Right ventricle myocardium superior (tissue), 1 donor: ENCODE data around the gene ARHGDIA. TPM values are rescaled to one million over a fixed set of nuclear protein-coding genes. Genes with fewer than 3 reads are reported as not detected.

Source experiments
- ATAC-seq: fragments of 200-7000 bp; cut with Tn5 transposase; one replicate; pipeline ENCODE4 v1.9.1; 2020; ENCODE audit warnings: mild to moderate bottlenecking; ENCODE audit not compliant: poor library complexity
- DNase-seq: peaks from one replicate; pipeline ENCODE4 v3.0.0-alpha.2; 2020
- intact Hi-C: fragments of 100-400 bp; cut with DNase I; formaldehyde crosslinking; loops from one replicate; pipeline ENCODE4 v1.11.2; 2022
- total RNA-seq: library from RNA; stranded (reverse); fragmentation: NEBNext Ultra II Directional; extraction: Animal tissue kit (Norgen Biotek cat#: 25700); gene quantifications from one replicate; pipeline ENCODE4 v1.2.1, GENCODE V29; 2021
- donor health status: DM: no; HTN: yes; CAD: no; lungs with severe emphysema.

The ARHGDIA gene
- total RNA-seq, 1 donor from 2014 or later: 113 TPM

GRCh38 chr17:81907219-81908145, 36.3 kb upstream of the ARHGDIA start:
- intact Hi-C loops: no loop called here
- DNase-seq: no peak
- no peak for ATAC-seq

GRCh38 chr17:81906476-81907218, 35.5 kb upstream of the ARHGDIA start:
- ATAC-seq: no peak
- intact Hi-C loops: no loop called here
- no peak for DNase-seq

- no peak for DNase-seq
- intact Hi-C loops: no loop called here
- ATAC-seq: no peak
Observed at GRCh38 chr17:81905993-81906392, 34.9 kb upstream of the ARHGDIA start.

- no peak for DNase-seq
- intact Hi-C loops: no loop called here
- ATAC-seq: no peak
Observed at GRCh38 chr17:81905424-81905875, 34.3 kb upstream of the ARHGDIA start.

- DNase-seq: no peak
- no peak for ATAC-seq
- intact Hi-C loops: no loop called here
Observed at GRCh38 chr17:81904600-81905423, 33.7 kb upstream of the ARHGDIA start.

GRCh38 chr17:81903896-81904599, 32.9 kb upstream of the ARHGDIA start:
- DNase-seq (no peak), ATAC-seq (no peak)
- intact Hi-C loops: no loop called here

GRCh38 chr17:81903415-81903831, 32.3 kb upstream of the ARHGDIA start:
- ATAC-seq (no peak), DNase-seq (no peak)
- intact Hi-C loops: no loop called here

- intact Hi-C loops: no loop called here
- ATAC-seq (peak; percentile 5), DNase-seq (no peak)
Observed at GRCh38 chr17:81902653-81903414, 31.7 kb upstream of the ARHGDIA start.

GRCh38 chr17:81902023-81902652, 31.0 kb upstream of the ARHGDIA start, which contains the start of gene NPB:
NPB (plus strand) TSS chr17:81902238; CDS start chr17:81902278, 40 bp downstream.
- ATAC-seq: peak; percentile 71
- DNase-seq: no peak
- intact Hi-C loops: no loop called here

- ATAC-seq (no peak), DNase-seq (no peak)
- intact Hi-C loops: no loop called here
Observed at GRCh38 chr17:81901167-81902022, 30.3 kb upstream of the ARHGDIA start.

- intact Hi-C loops: no loop called here
- no peak for DNase-seq
- ATAC-seq: no peak
Observed at GRCh38 chr17:81900181-81900820, 29.2 kb upstream of the ARHGDIA start.

- DNase-seq (no peak), ATAC-seq (no peak)
- intact Hi-C loops: no loop called here
Observed at GRCh38 chr17:81899514-81900166, 28.5 kb upstream of the ARHGDIA start.

GRCh38 chr17:81898885-81899284, 27.7 kb upstream of the ARHGDIA start:
- ATAC-seq (no peak), DNase-seq (no peak)
- intact Hi-C loops: no loop called here

- DNase-seq (no peak), ATAC-seq (no peak)
- intact Hi-C loops: no loop called here
Observed at GRCh38 chr17:81898029-81898866, 27.1 kb upstream of the ARHGDIA start.
